Activated CD8-positive, alpha-beta memory T cell treated with anti-CD3 and anti-CD28 coated beads, Interleukin-2, amount 10 ng/mL, durations not matched to agents 7 days and 5 days (primary cell): ENCODE results near the gene UQCC2. TPM values are rescaled to one million over a fixed set of nuclear protein-coding genes. Genes with fewer than 3 reads are reported as not detected.

Experiments
- ATAC-seq: fragments of 150-1000 bp; cut with Tn5 transposase; one replicate; pipeline ENCODE4 v1.10.0; 2021; ENCODE audit warnings: moderate library complexity
- CTCF ChIA-PET: fragments of 350-600 bp; sonication (Branson Sonifier 250); formaldehyde crosslinking; loops from one replicate; lab custom pipeline; 2021; ENCODE audit warnings: antibody characterized with exemption; lab: Charles Lee
- DNase-seq: peaks from one replicate; pipeline ENCODE4 v3.0.0-alpha.2; 2020
- H3K27ac Mint-ChIP-seq: one replicate; pipeline ENCODE4 v1.8.0; 2021; ENCODE audit warnings: mild to moderate bottlenecking, mixed read lengths
- H3K27me3 Mint-ChIP-seq: one replicate; pipeline ENCODE4 v1.8.0; 2021; ENCODE audit warnings: mixed read lengths
- H3K36me3 Mint-ChIP-seq: one replicate; pipeline ENCODE4 v1.8.0; 2021; ENCODE audit warnings: mild to moderate bottlenecking, mixed read lengths
- H3K4me1 Mint-ChIP-seq: one replicate; pipeline ENCODE4 v1.8.0; 2021; ENCODE audit warnings: mixed read lengths
- H3K4me3 Mint-ChIP-seq: one replicate; pipeline ENCODE4 v1.8.0; 2021; ENCODE audit warnings: mild to moderate bottlenecking, moderate library complexity, mixed read lengths
- H3K9me3 Mint-ChIP-seq: one replicate; pipeline ENCODE4 v1.8.0; 2022; ENCODE audit warnings: low read depth, mixed read lengths
- total RNA-seq, 2 experiments: library from RNA; stranded (reverse); gene quantifications; one replicate each; pipeline ENCODE4 v1.2.3, GENCODE V29; 2021

The UQCC2 gene
- total RNA-seq, 2 experiments from 2014 or later = 94.8 to 108 TPM

GRCh38 chr6:33705955-33706725 lies 5.4 kb downstream of the UQCC2 start:
- H3K27ac Mint-ChIP-seq = no peak overlapping the region
- H3K36me3 Mint-ChIP-seq = peaks cover 24% of the 10 kb centered on the region
- peaks cover 43% of the 10 kb centered on the region for H3K4me1 Mint-ChIP-seq

GRCh38 chr6:33705268-33705885 lies 6.1 kb downstream of the UQCC2 start:
- peaks cover 38% of the 10 kb centered on the region for H3K4me1 Mint-ChIP-seq
- no peak overlapping the region for H3K4me3 Mint-ChIP-seq
- CTCF ChIA-PET = interaction anchor here (1.6 kb wide), 1 partner anchor 120 kb away, joined by 7 read pairs; no protein-coding TSS in a partner anchor
- DNase-seq (no peak), ATAC-seq (no peak)
- H3K27me3 Mint-ChIP-seq = no peaks in the 10 kb centered on the region
- H3K9me3 Mint-ChIP-seq = no peaks in the 10 kb centered on the region
- no peak overlapping the region for H3K27ac Mint-ChIP-seq
- H3K36me3 Mint-ChIP-seq = peaks cover 23% of the 10 kb centered on the region

More at GRCh38 chr6:33705955-33706725, 5.4 kb downstream of the UQCC2 start:
- no peaks in the 10 kb centered on the region for H3K9me3 Mint-ChIP-seq
- H3K4me3 Mint-ChIP-seq = no peak overlapping the region
- no peaks in the 10 kb centered on the region for H3K27me3 Mint-ChIP-seq
- DNase-seq (no peak), ATAC-seq (no peak)
- CTCF ChIA-PET = interaction anchor here (1.6 kb wide), 2 partner anchors 120 kb away, joined by 3 to 7 read pairs; no protein-coding TSS in a partner anchor

- H3K4me1 Mint-ChIP-seq = peaks cover 38% of the 10 kb centered on the region
- H3K27ac Mint-ChIP-seq = peak overlapping the region; percentile 22
- peaks cover 17% of the 10 kb centered on the region for H3K36me3 Mint-ChIP-seq
- H3K4me3 Mint-ChIP-seq = no peak overlapping the region
- ATAC-seq (no peak), DNase-seq (no peak)
- no peaks in the 10 kb centered on the region for H3K27me3 Mint-ChIP-seq
- CTCF ChIA-PET = interaction anchor here (1.6 kb wide), 1 partner anchor 119 kb away, joined by 7 read pairs; no protein-coding TSS in a partner anchor
- no peaks in the 10 kb centered on the region for H3K9me3 Mint-ChIP-seq
Observed at GRCh38 chr6:33704215-33705066, 7.1 kb downstream of the UQCC2 start.

- CTCF ChIA-PET = interaction anchor here (1.3 to 4.2 kb wide), 6 partner anchors 8 to 122 kb away, joined by 3 to 64 read pairs (median 12); partner anchors contain the start of genes BAK1, ITPR3 and UQCC2
- no peak overlapping the region for H3K4me3 Mint-ChIP-seq
- ATAC-seq (peak; percentile 56), DNase-seq (no peak)
- peaks cover 10% of the 10 kb centered on the region for H3K36me3 Mint-ChIP-seq
- H3K27ac Mint-ChIP-seq = peak overlapping the region; percentile 53
- H3K27me3 Mint-ChIP-seq = no peaks in the 10 kb centered on the region
- H3K4me1 Mint-ChIP-seq = peaks cover 26% of the 10 kb centered on the region
- H3K9me3 Mint-ChIP-seq = no peaks in the 10 kb centered on the region
Observed at GRCh38 chr6:33702345-33702977, 9.0 kb downstream of the UQCC2 start.

GRCh38 chr6:33700391-33701050 lies 11.0 kb downstream of the UQCC2 start:
- Mint-ChIP-seq H3K9me3 (no peaks in the 10 kb centered on the region), H3K4me1 (peaks cover 43% of the 10 kb centered on the region), H3K4me3 (no peak overlapping the region), H3K27me3 (no peaks in the 10 kb centered on the region), H3K27ac (peak overlapping the region; percentile 78), H3K36me3 (peaks cover 13% of the 10 kb centered on the region)
- peak; percentile 85 for DNase-seq
- CTCF ChIA-PET = interaction anchor here (0.6 to 4.2 kb wide), 28 partner anchors 8 to 140 kb away, joined by 3 to 64 read pairs (median 4); partner anchors contain the start of genes BAK1, ITPR3 and UQCC2
- peak; percentile 86 for ATAC-seq

- H3K27me3 Mint-ChIP-seq = no peaks in the 10 kb centered on the region
- H3K4me3 Mint-ChIP-seq = no peak overlapping the region
- CTCF ChIA-PET = interaction anchor here (1.2 to 4.2 kb wide), 14 partner anchors 9 to 125 kb away, joined by 3 to 64 read pairs (median 6); partner anchors contain the start of genes BAK1, ITPR3 and UQCC2
- no peak for DNase-seq
- H3K36me3 Mint-ChIP-seq = peaks cover 16% of the 10 kb centered on the region
- no peak for ATAC-seq
- no peaks in the 10 kb centered on the region for H3K9me3 Mint-ChIP-seq
- peak overlapping the region; percentile 82 for H3K27ac Mint-ChIP-seq
- H3K4me1 Mint-ChIP-seq = peaks cover 49% of the 10 kb centered on the region
Observed at GRCh38 chr6:33699739-33700138, 11.8 kb downstream of the UQCC2 start.

GRCh38 chr6:33699131-33699530 lies 12.4 kb downstream of the UQCC2 start:
- Mint-ChIP-seq H3K4me3 (no peak overlapping the region), H3K27me3 (no peaks in the 10 kb centered on the region), H3K27ac (peak overlapping the region; percentile 82), H3K9me3 (no peaks in the 10 kb centered on the region), H3K4me1 (peaks cover 55% of the 10 kb centered on the region), H3K36me3 (peaks cover 22% of the 10 kb centered on the region)
- ATAC-seq (no peak), DNase-seq (no peak)
- CTCF ChIA-PET = interaction anchor here (1.0 kb wide), 1 partner anchor 109 kb away, joined by 3 read pairs; no protein-coding TSS in a partner anchor

GRCh38 chr6:33698494-33698893 lies 13.0 kb downstream of the UQCC2 start:
- H3K9me3 Mint-ChIP-seq = no peaks in the 10 kb centered on the region
- no peak for DNase-seq
- ATAC-seq = no peak
- no peak overlapping the region for H3K4me3 Mint-ChIP-seq
- no peaks in the 10 kb centered on the region for H3K27me3 Mint-ChIP-seq
- H3K4me1 Mint-ChIP-seq = peaks cover 61% of the 10 kb centered on the region
- no peak overlapping the region for H3K27ac Mint-ChIP-seq
- H3K36me3 Mint-ChIP-seq = peaks cover 25% of the 10 kb centered on the region
- CTCF ChIA-PET = interaction anchor here (1.0 kb wide), 1 partner anchor 108 kb away, joined by 3 read pairs; no protein-coding TSS in a partner anchor

GRCh38 chr6:33697845-33698244 lies 13.7 kb downstream of the UQCC2 start:
- no peaks in the 10 kb centered on the region for H3K27me3 Mint-ChIP-seq
- no peaks in the 10 kb centered on the region for H3K9me3 Mint-ChIP-seq
- DNase-seq (no peak), ATAC-seq (no peak)
- no peak overlapping the region for H3K4me3 Mint-ChIP-seq
- H3K4me1 Mint-ChIP-seq = peaks cover 67% of the 10 kb centered on the region
- CTCF ChIA-PET = interaction anchor here (0.8 to 2.9 kb wide), 5 partner anchors 11 to 109 kb away, joined by 3 to 13 read pairs (median 3); partner anchors contain the start of gene UQCC2
- H3K36me3 Mint-ChIP-seq = peaks cover 25% of the 10 kb centered on the region
- H3K27ac Mint-ChIP-seq = peak overlapping the region; percentile 84

- Mint-ChIP-seq H3K4me3 (no peak overlapping the region), H3K4me1 (peaks cover 73% of the 10 kb centered on the region), H3K27me3 (no peaks in the 10 kb centered on the region), H3K9me3 (no peaks in the 10 kb centered on the region), H3K36me3 (peaks cover 31% of the 10 kb centered on the region), H3K27ac (peak overlapping the region; percentile 84)
- ATAC-seq (peak; percentile 20), DNase-seq (peak; percentile 67)
- CTCF ChIA-PET = interaction anchor here (0.8 to 2.9 kb wide), 7 partner anchors 12 to 306 kb away, joined by 3 to 13 read pairs (median 3); partner anchors contain the start of gene UQCC2
Observed at GRCh38 chr6:33696548-33697518, 14.7 kb downstream of the UQCC2 start.

- H3K27me3 Mint-ChIP-seq = no peaks in the 10 kb centered on the region
- H3K36me3 Mint-ChIP-seq = peaks cover 36% of the 10 kb centered on the region
- CTCF ChIA-PET = interaction anchor here (2.9 kb wide), 1 partner anchor 15 kb away, joined by 13 read pairs; the partner anchor contains the start of gene UQCC2
- DNase-seq = no peak
- ATAC-seq = no peak
- no peak overlapping the region for H3K4me3 Mint-ChIP-seq
- peaks cover 80% of the 10 kb centered on the region for H3K4me1 Mint-ChIP-seq
- peak overlapping the region; percentile 84 for H3K27ac Mint-ChIP-seq
- no peaks in the 10 kb centered on the region for H3K9me3 Mint-ChIP-seq
Observed at GRCh38 chr6:33696076-33696475, 15.4 kb downstream of the UQCC2 start.
